Measurements from ENCODE around the gene DNAJC7. TPM values are rescaled to one million over a fixed set of nuclear protein-coding genes. Genes with fewer than 3 reads are reported as not detected.

DNAJC7 gene
- total RNA-seq, 2 experiments from 2014 or later: 86.7 to 90.3 TPM

- DNase-seq (no peak), ATAC-seq (no peak)
- H3K36me3 Mint-ChIP-seq (ENCODE audit: low read depth): no peaks in the 10 kb centered on the region
- POLR2A ChIA-PET: interaction anchor here (0.9 to 1.5 kb wide), 3 partner anchors 18 to 88 kb away, joined by 3 read pairs; no protein-coding TSS in a partner anchor
- intact Hi-C loops (cut with micrococcal nuclease): no loop called here
- TF ChIP-seq, protein P1, sequence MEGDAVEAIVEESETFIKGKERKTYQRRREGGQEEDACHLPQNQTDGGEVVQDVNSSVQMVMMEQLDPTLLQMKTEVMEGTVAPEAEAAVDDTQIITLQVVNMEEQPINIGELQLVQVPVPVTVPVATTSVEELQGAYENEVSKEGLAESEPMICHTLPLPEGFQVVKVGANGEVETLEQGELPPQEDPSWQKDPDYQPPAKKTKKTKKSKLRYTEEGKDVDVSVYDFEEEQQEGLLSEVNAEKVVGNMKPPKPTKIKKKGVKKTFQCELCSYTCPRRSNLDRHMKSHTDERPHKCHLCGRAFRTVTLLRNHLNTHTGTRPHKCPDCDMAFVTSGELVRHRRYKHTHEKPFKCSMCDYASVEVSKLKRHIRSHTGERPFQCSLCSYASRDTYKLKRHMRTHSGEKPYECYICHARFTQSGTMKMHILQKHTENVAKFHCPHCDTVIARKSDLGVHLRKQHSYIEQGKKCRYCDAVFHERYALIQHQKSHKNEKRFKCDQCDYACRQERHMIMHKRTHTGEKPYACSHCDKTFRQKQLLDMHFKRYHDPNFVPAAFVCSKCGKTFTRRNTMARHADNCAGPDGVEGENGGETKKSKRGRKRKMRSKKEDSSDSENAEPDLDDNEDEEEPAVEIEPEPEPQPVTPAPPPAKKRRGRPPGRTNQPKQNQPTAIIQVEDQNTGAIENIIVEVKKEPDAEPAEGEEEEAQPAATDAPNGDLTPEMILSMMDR (IDR thresholded peaks at IDR 0.05): no peak
- H3K27me3 Mint-ChIP-seq: peaks cover 22% of the 10 kb centered on the region
- no peak overlapping the region for H3K4me3 Mint-ChIP-seq
- H3K27ac Mint-ChIP-seq: no peak overlapping the region
- peaks cover 4% of the 10 kb centered on the region for H3K4me1 Mint-ChIP-seq (ENCODE audit: low read depth)
- CTCF ChIA-PET: interaction anchor here (1.1 to 5.6 kb wide), 4 partner anchors 12 to 129 kb away, joined by 3 to 30 read pairs (median 6); no protein-coding TSS in a partner anchor
- no peaks in the 10 kb centered on the region for H3K9me3 Mint-ChIP-seq
Measured at GRCh38 chr17:42055027-42055426, 37.8 kb upstream of the DNAJC7 start.

DNA sequence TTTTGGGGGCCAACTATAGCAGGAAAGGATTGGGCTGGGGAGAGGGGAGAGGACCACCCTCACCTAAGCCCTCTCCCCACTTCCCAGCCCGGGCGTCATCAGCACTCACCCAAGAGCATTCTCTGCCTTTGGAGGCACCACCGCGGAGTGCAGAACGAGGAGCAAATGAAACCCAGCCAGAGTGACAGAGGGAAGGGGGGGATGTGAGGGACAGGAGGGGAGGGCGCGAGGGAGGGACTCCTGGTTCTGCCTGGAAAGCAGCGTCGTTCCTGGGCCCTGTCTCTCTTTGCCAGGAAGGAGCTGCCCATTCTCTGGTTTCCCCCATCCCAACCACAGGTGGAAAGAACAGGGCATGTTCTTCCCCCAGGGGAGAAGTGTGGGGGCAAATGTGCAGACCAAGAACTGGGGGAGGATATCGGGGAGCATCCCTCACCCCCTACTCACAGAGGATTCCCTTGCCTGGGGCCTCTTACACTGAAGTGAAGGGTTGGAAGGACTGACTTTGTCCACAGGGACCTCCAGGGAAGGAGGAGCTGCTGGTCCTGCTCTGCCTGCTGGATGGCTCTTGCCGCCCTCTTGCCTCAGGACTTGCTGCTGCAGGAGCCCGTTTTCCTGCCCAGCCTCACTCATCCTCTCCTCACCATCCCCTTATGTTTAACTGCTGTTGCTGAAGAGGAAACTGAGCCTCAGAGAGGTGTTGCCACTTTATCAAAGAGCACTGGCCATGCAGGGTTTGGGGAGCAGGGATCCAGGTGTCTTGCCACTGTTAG, 36.7 kb upstream of the DNAJC7 start:
- ATAC-seq (no peak), DNase-seq (no peak)
- H3K27ac Mint-ChIP-seq: no peak overlapping the region
- H3K27me3 Mint-ChIP-seq: peaks cover 29% of the 10 kb centered on the region
- POLR2A ChIA-PET: no interaction called here
- no peaks in the 10 kb centered on the region for H3K36me3 Mint-ChIP-seq (ENCODE audit: low read depth)
- TF ChIP-seq, protein P1 (IDR thresholded peaks at IDR 0.05): no peak
- H3K4me3 Mint-ChIP-seq: no peak overlapping the region
- intact Hi-C loops (cut with micrococcal nuclease): no loop called here
- H3K9me3 Mint-ChIP-seq: no peaks in the 10 kb centered on the region
- H3K4me1 Mint-ChIP-seq (ENCODE audit: low read depth): peaks cover 6% of the 10 kb centered on the region
- CTCF ChIA-PET: interaction anchor here (0.9 to 5.6 kb wide), 2 partner anchors 13 to 91 kb away, joined by 3 to 30 read pairs; no protein-coding TSS in a partner anchor

DNA sequence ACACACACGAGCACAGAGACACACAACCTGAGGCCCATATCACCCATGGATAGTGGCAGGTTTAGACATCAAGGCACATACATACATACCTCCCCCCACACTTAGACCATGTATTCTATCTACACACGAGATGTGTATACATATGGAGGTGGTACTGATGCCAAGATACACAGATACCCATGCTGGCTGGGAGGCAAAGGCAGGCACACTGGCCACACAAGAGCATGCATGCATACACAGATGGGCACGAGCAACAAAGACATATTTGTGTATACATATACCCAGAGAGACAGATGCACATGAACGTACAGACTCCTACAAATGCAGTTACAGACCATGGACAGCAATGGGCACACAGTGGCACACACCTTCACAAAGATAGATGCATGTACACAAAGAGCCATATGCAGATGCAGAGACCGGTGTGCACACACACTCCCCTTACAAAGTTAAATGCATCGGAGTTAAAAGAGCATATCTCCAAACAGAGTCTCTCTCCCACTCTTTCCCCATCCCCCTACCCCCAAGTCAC, 35.2 kb upstream of the DNAJC7 start:
- ChIA-PET POLR2A (interaction anchor here (0.6 kb wide), 1 partner anchor 135 kb away, joined by 3 read pairs; no protein-coding TSS in a partner anchor), CTCF (no interaction called here)
- no peaks in the 10 kb centered on the region for H3K9me3 Mint-ChIP-seq
- intact Hi-C loops (cut with micrococcal nuclease): no loop called here
- H3K4me1 Mint-ChIP-seq (ENCODE audit: low read depth): peaks cover 6% of the 10 kb centered on the region
- H3K27ac Mint-ChIP-seq: no peak overlapping the region
- H3K36me3 Mint-ChIP-seq (ENCODE audit: low read depth): no peaks in the 10 kb centered on the region
- DNase-seq (no peak), ATAC-seq (no peak)
- H3K27me3 Mint-ChIP-seq: peaks cover 29% of the 10 kb centered on the region
- no peak overlapping the region for H3K4me3 Mint-ChIP-seq
- TF ChIP-seq, protein P1 (IDR thresholded peaks at IDR 0.05): no peak

DNA sequence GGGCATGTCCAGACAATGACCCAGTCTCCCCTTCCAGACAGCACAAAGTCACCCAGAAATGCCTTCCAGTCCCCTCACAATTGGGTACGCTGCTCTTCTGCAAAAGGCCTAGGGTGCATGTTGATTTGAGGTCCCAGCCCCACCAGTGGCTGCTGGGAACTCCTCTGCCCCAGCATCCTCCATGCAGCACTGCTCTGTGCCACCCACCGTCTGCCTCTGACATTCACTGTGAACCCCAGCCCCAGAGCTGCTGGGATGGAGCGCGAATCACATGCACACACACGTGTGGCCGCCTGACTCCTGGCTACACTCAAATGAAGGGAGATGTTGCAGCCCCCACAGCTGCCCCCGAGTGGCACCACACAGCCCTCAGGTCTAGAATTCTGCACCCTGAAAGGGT, 34.4 kb upstream of the DNAJC7 start:
- no peak for DNase-seq
- Mint-ChIP-seq H3K27me3 (peaks cover 29% of the 10 kb centered on the region), H3K27ac (no peak overlapping the region), H3K4me1 (ENCODE audit: low read depth) (peaks cover 6% of the 10 kb centered on the region), H3K36me3 (ENCODE audit: low read depth) (no peaks in the 10 kb centered on the region), H3K9me3 (no peaks in the 10 kb centered on the region), H3K4me3 (peak overlapping the region; percentile 13)
- ChIA-PET CTCF (interaction anchor here (0.6 to 1.6 kb wide), 7 partner anchors 10 to 49 kb away, joined by 3 to 9 read pairs (median 4); partner anchors contain the start of gene NKIRAS2), POLR2A (interaction anchor here (0.6 to 1.4 kb wide), 2 partner anchors 20 to 136 kb away, joined by 3 read pairs; no protein-coding TSS in a partner anchor)
- ATAC-seq: no peak
- intact Hi-C loops (cut with micrococcal nuclease): no loop called here
- TF ChIP-seq, protein P1 (IDR thresholded peaks at IDR 0.05): no peak

- DNase-seq: no peak
- peaks cover 29% of the 10 kb centered on the region for H3K27me3 Mint-ChIP-seq
- H3K4me1 Mint-ChIP-seq (ENCODE audit: low read depth): peaks cover 6% of the 10 kb centered on the region
- TF ChIP-seq, protein P1 (IDR thresholded peaks at IDR 0.05): no peak
- ChIA-PET POLR2A (interaction anchor here (1.4 kb wide), 1 partner anchor 21 kb away, joined by 3 read pairs; no protein-coding TSS in a partner anchor), CTCF (interaction anchor here (0.6 to 1.6 kb wide), 7 partner anchors 10 to 50 kb away, joined by 3 to 9 read pairs (median 4); partner anchors contain the start of gene NKIRAS2)
- no peaks in the 10 kb centered on the region for H3K9me3 Mint-ChIP-seq
- H3K4me3 Mint-ChIP-seq: peak overlapping the region; percentile 47
- intact Hi-C loops (cut with micrococcal nuclease): no loop called here
- H3K27ac Mint-ChIP-seq: no peak overlapping the region
- no peak for ATAC-seq
- no peaks in the 10 kb centered on the region for H3K36me3 Mint-ChIP-seq (ENCODE audit: low read depth)
Measured at GRCh38 chr17:42051013-42051400, 33.8 kb upstream of the DNAJC7 start.

Data from activated CD8-positive, alpha-beta T cell treated with anti-CD3 and anti-CD28 coated beads for 36 hours (primary cell).